ENCODE data around the gene SLC4A4. TPM values are rescaled to one million over a fixed set of nuclear protein-coding genes. Genes with fewer than 3 reads are reported as not detected.

Gene SLC4A4
- total RNA-seq, 1 donor from 2014 or later = 4.9 TPM

GRCh38 chr4:71604785-71605184 is 266.0 kb downstream of the SLC4A4 start:
- H3K9me3 Mint-ChIP-seq = peaks cover 8% of the 10 kb centered on the region
- H3K4me1 Mint-ChIP-seq = peaks cover 14% of the 10 kb centered on the region
- H3K27ac Mint-ChIP-seq = no peak overlapping the region
- TF ChIP-seq CTCF (IDR thresholded peaks at IDR 0.05; ENCODE audit: unreplicated experiment) = no peak
- no peaks in the 10 kb centered on the region for H3K27me3 Mint-ChIP-seq (ENCODE audit: low read depth)
- DNase-seq (ENCODE audit: low spot score in 2 of 2, unreplicated experiment in 2 of 2) = no peak
- no peak overlapping the region for H3K4me3 Mint-ChIP-seq
- H3K36me3 Mint-ChIP-seq = no peaks in the 10 kb centered on the region

- Mint-ChIP-seq H3K4me1 (peaks cover 9% of the 10 kb centered on the region), H3K9me3 (peaks cover 8% of the 10 kb centered on the region), H3K27ac (no peak overlapping the region), H3K36me3 (no peaks in the 10 kb centered on the region), H3K27me3 (ENCODE audit: low read depth) (no peaks in the 10 kb centered on the region), H3K4me3 (no peak overlapping the region)
- no peak for TF ChIP-seq CTCF (IDR thresholded peaks at IDR 0.05; ENCODE audit: unreplicated experiment)
- DNase-seq (ENCODE audit: low spot score in 2 of 2, unreplicated experiment in 2 of 2) = no peak
Measured at GRCh38 chr4:71607109-71607508, 268.3 kb downstream of the SLC4A4 start.

GRCh38 chr4:71607780-71608677 is 269.2 kb downstream of the SLC4A4 start:
- Mint-ChIP-seq H3K27ac (no peak overlapping the region), H3K27me3 (ENCODE audit: low read depth) (no peaks in the 10 kb centered on the region), H3K9me3 (peaks cover 8% of the 10 kb centered on the region), H3K36me3 (no peaks in the 10 kb centered on the region), H3K4me3 (no peak overlapping the region), H3K4me1 (peaks cover 9% of the 10 kb centered on the region)
- no peak for DNase-seq (ENCODE audit: low spot score in 2 of 2, unreplicated experiment in 2 of 2)
- TF ChIP-seq CTCF (IDR thresholded peaks at IDR 0.05; ENCODE audit: unreplicated experiment) = no peak

DNA sequence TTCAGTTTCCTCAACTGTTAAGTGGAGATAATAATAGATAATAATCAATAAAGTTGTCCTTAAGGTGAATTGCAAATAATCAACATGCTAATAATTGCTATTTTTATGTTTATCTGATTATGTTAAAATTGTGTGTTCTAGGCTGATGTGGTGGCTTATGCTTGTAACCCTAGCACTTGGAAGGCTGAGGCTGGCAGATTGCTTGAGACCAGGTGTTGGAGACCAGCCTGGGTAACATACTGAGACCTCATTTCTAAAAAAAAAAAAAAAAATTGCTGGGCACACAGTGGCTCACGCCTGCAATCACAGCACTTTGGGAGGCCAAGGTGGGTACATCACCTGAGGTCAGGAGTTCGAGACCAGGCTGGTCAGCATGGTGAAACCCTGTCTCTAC is 269.9 kb downstream of the SLC4A4 start:
- Mint-ChIP-seq H3K4me3 (no peak overlapping the region), H3K9me3 (peaks cover 8% of the 10 kb centered on the region), H3K4me1 (peaks cover 9% of the 10 kb centered on the region), H3K36me3 (no peaks in the 10 kb centered on the region), H3K27ac (no peak overlapping the region), H3K27me3 (ENCODE audit: low read depth) (no peaks in the 10 kb centered on the region)
- no peak for TF ChIP-seq CTCF (IDR thresholded peaks at IDR 0.05; ENCODE audit: unreplicated experiment)
- no peak for DNase-seq (ENCODE audit: low spot score in 2 of 2, unreplicated experiment in 2 of 2)

- Mint-ChIP-seq H3K4me1 (peaks cover 9% of the 10 kb centered on the region), H3K27ac (no peak overlapping the region), H3K9me3 (peaks cover 8% of the 10 kb centered on the region), H3K36me3 (no peaks in the 10 kb centered on the region), H3K4me3 (no peak overlapping the region), H3K27me3 (ENCODE audit: low read depth) (no peaks in the 10 kb centered on the region)
- no peak for DNase-seq (ENCODE audit: low spot score in 2 of 2, unreplicated experiment in 2 of 2)
- TF ChIP-seq CTCF (IDR thresholded peaks at IDR 0.05; ENCODE audit: unreplicated experiment) = no peak
Measured at GRCh38 chr4:71609167-71609566, 270.3 kb downstream of the SLC4A4 start.

All from mesothelial cell of epicardium (in vitro differentiated cells).